Measurements from ENCODE around the gene ENTHD1.
"Not testable (repeated sequence)": the region's sequence is repeated elsewhere in the genome, so short reads cannot be mapped to it uniquely, and the experiment has no call there.

ENTHD1 gene

DNA sequence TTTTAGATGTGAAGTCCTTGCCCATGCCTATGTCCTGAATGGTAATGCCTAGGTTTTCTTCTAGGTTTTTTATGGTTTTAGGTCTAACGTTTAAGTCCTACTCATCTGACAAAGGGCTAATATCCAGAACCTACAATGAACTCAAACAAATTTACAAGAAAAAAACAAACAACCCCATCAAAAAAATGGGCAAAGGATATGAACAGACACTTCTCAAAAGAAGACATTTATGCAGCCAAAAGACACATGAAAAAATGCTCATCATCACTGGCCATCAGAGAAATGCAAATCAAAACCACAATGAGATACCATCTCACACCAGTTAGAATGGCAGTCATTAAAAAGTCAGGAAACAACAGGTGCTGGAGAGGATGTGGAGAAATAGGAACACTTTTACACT is 47.0 kb downstream of the ENTHD1 start:
- DNase-seq (ENCODE audit: low spot score), result not testable (repeated sequence)

DNA sequence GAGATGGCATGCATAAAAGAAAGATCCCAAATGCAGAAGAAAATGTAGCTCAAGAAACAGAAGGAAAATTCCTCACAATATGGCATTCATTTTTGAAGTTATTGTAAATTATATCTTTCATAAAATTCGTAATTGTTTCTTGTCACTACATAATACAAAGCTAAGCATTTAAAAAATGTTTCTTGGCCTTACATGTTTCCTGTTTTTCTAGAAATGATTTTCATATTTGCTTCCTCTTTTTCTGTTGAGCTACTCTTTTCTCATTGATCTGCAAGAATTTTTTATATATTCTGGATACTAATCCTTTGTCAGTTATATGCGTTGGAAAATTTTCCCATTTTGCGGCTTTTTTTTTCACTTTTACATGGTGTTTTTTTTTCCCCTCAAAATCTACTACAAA is 48.0 kb downstream of the ENTHD1 start:
- no peak for DNase-seq (ENCODE audit: low spot score)

DNA sequence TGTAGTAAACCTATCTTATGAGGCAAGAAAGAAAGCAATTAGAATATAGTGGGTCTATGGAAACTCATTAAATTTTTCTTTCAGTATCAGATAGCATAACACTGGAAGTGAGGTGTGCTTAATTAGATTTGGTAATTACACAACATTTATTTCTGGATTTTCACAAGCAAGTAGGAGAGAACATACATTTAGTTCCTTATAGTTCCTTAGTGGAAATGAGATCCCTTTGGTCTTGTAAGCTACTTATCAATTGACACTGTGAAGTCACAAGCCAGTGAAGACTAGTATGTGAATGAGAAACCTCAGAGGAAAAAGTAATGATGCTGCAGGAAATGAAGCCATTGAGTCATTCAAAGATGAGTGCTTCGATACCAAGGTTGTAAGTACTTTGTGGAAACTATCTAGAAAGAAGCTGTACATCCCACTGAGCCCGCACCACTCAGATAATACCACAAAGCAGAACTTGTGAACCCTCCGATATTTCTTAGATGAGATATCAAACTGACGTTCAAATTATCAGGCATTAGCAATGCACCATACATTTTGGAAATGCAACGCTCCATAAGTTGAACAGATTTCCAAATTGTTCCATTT is 53.5 kb downstream of the ENTHD1 start:
- no peak for DNase-seq (ENCODE audit: low spot score)

DNA sequence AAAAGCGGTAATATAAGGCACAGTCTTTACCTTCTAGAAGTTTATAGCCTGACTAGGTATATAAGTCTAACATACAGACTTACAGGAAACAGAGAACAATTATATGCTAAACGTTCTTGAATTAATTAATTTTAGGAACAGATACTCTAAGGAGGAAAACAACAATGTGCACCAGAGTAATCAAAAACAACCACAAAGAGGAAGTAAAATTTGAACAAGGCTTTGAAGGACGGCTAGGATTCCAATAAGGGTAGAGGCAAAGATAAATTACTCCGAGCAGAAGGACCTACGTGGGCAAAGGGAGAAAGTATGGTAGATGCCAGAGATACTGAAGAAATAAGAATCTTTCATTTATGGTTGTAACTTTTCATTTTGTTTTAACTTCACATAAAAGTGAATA is 54.4 kb downstream of the ENTHD1 start:
- DNase-seq (ENCODE audit: low spot score), result no peak

DNA sequence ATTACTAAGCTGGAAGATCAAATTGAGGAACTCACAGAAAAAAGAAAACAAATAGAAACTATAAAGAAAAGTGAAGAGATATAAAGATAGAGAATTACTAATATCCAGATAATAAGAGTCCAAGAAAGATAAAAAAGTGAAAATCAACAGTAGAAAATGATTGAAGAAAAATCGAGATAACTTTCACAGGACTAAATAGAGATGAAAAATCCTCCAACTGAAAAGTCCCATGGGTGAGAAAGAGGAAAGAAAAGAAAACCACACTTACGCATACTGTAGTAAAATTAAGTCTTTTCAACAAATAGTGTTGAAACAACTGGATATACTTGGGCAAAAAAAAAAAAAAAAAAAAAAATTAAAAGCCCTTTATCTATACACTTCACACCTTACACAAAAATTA is 60.0 kb downstream of the ENTHD1 start:
- no peak for DNase-seq (ENCODE audit: low spot score)

DNA sequence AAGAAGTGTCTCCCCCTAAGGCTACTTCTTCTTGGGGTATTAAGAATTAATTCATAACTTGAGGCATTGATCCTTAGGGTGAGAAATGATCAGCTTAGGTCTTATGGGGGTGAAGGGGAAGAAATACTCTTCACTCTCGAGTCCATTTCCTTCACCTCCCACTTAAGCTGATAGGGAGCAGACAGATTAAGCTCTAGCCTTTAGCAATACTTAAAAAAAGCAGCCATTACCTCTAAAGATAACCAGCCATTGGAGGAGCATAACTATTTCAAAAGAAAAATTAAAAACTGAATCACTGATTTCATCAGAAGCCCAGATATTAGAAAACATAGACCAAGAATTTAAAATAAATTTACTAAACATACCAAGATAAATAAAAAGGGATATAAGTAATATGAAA is 60.5 kb downstream of the ENTHD1 start:
- no peak for DNase-seq (ENCODE audit: low spot score)

DNA sequence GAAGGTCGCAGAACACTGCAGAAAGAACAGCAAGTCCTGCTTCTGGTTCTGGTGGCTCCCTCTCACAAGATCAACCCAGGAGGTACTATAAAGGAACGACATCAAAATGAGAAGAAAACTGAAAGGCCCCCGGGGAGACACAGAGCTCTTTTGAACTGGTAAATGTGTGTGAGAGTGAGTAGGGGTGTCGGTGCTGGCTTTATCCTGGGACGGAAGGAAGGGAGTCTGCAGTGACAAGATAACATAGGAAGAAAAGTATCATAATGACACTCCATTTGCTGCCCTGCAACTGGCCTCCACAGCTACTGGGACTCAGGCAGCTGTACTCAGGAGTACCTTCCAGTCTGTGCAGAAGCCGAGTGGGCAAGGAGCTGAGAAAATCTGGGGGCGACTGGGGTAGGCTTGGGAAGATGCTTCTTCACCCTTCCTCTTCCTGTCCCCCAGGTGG is 60.9 kb downstream of the ENTHD1 start:
- DNase-seq (ENCODE audit: low spot score), result no peak

DNA sequence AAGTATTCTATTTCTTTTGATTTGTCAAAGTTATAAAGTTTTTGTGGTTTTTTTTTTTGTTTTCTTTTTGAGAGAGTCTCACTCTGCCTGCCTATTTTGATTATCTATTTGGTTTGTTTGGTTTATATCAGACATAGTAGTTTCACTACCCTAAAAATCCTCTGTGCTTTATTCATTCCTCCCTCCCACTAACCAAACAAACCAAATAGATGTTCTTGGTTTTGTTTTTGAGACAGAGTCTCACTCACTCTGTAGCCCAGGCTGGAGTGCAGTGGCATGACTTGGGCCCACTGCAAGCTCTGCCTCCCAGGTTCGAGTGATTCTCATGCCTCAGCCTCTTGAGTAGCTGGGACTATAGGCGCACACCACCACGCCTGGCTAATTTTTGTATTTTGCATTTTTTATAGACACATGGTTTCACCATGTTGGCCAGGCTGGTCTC is 67.9 kb downstream of the ENTHD1 start:
- no peak for DNase-seq (ENCODE audit: low spot score)

DNA sequence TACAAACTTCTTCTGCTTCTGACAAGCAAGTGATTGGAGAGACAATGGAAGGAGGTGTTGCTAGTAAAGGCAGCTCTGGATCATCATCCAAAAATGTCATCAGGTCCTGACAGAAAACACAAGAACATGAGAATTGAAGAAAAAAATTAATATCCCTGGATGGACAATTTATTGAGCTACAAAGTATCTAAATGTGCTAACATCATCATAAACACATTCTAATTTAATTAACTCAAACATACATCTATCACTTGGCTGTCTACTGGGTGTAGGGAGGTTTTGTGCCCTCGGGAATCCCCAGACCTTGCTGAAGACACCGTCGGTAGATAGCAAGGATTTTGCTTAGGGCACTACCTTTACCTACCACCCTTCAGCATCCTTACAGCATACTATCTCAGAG is 72.6 kb downstream of the ENTHD1 start:
- no peak for DNase-seq (ENCODE audit: low spot score)

DNA sequence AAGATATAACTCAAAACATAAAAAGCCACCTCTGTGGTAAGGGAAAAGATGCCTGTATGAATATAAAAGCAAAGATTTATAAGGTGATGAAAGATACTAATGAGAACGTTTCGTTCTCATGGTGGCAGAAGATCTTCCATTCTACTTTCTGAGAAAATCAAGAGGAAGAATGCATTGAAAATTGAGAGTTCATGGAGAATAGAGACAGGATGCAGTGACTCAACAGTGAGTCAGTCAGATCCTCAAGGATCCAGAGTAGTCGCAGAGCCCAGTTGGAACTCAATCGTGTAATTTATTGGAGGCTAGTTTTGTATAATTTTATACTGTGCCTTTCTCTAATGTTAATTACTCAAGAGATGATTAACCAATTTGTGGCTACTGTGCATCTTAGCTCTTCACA is 73.3 kb downstream of the ENTHD1 start:
- DNase-seq (ENCODE audit: low spot score), result no peak

DNA sequence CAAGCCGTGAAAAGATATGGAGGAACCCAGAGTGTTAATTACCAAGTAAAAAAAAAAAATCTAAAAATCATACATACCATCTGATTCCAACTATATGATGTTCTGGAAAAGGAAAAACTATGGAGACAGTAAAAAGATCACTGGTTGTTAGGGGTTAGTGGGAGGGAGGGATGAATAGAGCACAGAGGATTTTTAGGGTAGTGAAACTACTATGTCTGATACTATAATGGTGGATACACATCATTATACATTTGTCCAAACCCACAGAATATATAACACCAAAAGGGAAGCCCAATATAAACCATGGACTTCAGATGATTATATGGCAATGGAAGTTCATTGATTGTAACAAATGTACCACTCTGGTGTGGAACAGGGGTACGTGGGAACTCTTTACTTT is 74.1 kb downstream of the ENTHD1 start:
- DNase-seq (ENCODE audit: low spot score), result no peak

DNA sequence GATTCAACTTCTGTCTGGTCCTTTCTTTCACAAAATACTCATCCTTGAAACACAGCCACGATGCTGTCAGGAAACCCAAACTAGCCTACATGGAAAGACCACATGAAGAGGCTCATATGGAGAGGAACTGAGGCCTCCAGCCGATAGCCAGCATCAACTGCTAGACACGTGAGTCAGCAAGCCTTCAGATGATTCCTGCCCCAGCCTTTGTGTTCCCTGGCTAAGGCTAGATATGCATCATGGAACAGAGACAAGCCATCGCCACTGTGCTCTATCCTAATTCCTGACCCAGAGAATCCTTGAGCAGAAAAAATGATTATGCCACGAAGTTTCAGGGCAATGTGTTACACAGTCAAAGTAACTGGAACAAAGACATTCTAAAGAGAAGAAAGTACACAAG is 75.5 kb downstream of the ENTHD1 start:
- DNase-seq (ENCODE audit: low spot score), result no peak

DNA sequence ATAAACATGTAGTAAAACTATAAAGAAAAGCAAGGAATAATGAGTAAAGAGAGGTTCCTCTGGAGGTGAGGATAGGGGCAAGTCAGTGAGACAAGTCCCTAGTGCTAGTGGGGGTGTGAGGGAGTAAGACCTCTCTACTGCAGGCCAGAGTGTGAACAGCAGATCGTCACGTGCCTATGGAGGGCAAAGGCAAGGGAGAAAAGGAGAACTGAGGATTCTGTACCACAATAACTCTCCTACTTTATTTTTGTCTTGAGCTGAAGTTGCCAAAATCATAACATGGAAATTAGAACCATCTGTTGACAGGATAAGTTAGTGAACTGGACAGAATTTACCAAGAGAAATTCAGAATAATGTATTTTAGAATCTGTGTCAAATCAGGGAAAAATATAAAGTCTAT is 77.6 kb downstream of the ENTHD1 start:
- no peak for DNase-seq (ENCODE audit: low spot score)

DNA sequence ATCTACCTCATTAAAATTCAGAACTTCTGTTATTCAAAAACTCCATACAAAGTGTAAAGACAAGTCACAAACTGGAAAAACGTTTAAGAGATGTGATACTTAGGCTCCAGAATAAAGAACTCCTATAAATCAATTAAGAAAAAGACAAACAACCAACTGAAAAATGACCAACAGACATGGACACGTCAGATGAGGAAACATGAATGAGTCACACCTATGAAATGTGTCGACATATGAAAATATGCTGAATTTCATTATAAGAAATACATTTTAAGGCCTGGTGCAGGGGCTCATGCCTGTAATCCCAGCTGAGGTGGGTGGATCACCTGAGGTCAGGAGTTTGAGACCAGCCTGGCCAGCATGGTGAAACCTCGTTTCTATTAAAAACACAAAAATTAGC is 78.7 kb downstream of the ENTHD1 start:
- no peak for DNase-seq (ENCODE audit: low spot score)

DNA sequence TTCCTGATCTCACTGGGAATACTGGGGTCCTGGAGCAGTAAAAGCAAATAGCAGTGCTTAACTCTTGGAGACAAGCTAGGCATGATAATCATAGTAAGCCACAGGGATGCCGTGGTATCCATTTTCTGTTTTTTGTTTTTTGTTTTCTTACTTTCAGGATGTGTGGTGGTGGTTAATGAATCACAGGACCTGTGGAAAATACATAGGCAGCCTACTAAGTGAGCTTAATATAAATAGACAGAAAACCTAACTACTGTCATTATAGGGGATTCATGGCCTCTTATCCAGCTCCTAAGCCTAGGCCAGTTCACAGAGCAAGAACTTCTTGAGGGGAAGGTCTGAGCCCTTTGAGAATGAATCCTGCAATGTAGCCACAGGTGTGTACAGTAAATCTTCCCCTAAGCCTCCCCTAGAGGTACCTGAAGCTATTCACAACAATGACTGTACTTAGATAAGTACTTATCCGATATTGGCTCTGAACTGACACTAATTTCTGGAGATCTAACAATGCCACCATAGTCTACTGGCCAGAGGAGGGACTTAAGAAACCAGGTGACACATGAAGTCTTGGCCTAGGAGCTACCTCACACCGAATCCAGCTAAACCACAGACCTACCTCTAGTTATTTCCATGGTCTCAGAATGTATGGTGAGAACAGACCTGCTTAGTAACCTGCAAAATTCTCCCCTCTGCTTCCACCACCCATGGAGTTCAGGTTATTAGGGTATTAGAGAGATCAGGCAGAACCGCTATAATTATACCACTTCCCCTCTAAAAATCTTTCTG is 83.6 kb downstream of the ENTHD1 start:
- DNase-seq (ENCODE audit: low spot score), result no peak

DNA sequence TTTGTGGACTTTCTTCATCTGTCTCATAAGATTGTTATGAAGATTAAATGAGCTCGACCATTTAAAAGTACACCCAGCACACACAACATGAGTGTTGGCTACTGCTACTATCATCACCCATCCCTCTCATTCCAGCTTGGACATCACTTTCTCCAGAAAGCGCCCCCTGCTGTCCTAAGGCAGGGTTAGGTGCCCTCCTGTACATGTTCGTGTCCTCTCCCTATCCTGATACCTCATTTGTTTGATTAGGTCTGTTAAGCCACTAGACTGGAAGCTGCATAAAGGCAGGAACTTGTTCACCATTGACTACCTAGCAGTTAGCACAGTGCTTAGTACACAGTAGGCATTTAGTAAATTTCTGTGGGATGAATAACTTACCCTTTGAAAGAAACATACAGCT is 85.5 kb downstream of the ENTHD1 start:
- no peak for DNase-seq (ENCODE audit: low spot score)

DNA sequence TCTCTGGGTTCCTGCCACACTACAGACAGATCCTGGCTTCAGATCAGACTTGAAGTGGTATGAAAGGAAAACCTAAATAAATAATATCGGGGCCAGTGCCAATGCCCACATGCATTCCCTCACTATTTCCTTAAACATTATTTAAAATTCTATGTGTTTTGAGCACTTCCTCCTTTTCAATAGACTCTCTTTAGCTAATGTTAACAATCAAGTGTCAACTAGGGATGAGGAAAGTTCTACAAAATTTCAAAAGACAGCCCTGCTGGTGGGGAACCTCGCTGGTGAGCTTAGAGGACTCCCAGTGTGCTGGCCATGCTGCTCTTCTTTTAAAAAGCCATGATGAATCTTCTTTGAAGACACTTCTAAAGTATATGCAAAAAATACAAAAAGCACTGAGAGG is 87.5 kb downstream of the ENTHD1 start:
- no peak for DNase-seq (ENCODE audit: low spot score)

DNA sequence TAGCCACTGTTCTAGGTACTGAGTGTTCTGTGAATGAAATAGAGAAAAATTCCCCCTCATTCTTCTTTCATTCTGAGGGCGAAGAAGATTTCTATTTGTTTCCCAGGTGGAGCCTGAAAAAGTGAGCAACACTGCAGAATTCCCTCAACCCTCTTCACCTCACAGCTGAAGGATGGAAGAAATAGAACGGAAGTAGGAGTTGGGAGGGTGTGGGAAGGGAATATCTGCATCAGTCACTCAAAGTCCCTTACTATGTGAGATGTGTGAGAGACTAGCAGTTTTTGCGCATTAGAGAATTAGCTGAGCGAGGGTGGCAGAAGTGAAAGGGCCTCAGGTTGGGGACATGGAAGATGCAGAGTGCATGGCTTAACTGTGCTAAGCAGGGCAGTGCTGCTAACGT is 88.4 kb downstream of the ENTHD1 start:
- DNase-seq (ENCODE audit: low spot score), result no peak

DNA sequence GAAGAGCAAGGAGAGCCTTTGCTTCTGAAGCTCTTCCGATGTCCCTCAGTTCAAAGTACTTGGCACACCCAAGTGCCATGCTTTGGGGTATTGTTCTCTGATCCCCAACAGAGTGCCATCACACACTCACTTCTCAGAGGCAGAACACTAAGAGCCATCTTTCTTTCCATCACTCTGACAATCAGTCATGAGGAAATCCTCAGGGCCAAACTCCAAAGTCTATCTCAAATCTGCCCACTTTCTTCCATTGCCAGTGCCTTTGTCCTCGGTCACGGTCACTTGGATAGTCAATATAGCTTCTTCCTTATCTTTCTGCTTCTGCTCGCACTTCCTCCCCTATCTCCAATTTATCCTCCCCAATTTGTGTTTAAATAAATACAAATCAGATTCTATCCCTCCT is 90.9 kb downstream of the ENTHD1 start:
- no peak for DNase-seq (ENCODE audit: low spot score)

DNA sequence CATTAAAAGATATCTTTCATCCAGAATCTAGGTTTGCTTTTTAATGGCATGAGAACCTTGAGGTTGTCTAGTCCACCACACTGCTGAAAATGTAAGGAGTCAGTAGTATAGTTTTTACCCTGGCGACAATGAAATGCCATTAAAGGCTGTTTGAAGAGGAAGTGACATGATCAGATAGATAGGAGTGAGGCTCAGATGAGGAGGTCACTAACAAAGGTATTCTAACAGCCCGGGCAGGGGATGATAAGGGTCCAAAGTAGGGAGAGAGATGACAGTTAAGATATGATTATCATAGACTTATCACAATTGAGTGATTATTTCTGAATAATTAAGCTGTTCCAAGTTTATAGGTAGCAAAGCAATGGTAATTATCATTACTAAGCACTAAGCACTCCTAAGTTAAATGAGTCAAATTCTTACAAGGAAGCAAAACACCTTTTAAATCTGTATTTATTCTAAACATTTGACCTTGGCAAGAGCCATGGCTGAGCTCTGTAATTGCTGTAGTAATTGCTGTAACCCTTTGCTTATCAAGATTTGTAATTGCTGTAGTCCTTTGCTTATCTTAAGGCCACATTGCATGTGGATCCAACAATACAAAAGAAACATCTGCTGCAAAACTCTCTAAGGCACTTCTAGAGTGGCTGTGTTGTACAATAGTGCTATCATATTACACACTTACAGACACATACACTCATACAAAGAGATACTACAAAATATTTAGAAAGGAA is 92.6 kb downstream of the ENTHD1 start:
- DNase-seq (ENCODE audit: low spot score), result no peak

DNA sequence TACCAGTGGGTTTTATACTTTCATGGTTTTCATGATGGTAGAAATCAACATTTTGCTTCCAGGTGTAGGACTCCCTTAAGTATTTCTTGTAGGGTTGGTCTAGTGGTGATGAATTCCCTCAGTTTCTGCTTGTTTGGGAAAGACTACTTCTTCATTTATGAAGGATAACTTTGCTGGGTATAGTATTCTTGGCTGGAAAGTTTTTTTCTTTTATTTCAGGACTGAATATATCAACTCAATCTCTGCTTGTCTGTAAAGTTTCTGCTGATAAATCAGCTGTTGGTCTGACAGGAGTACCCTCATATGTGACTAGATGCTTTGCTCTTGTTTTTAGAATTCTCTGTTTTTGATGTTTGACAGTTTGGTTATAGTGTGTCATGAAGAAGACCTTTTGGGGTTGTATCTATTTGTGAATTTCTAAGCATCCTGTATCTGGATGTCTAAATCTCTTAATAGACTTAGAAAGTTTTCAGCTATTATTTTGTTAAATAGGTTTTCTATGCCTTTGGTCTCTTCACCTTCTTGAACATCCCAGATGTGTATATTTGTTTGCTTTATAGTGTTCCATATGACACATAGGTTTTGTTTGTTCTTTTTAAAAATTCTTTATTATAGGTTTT is 95.9 kb downstream of the ENTHD1 start:
- no peak for DNase-seq (ENCODE audit: low spot score)

DNA sequence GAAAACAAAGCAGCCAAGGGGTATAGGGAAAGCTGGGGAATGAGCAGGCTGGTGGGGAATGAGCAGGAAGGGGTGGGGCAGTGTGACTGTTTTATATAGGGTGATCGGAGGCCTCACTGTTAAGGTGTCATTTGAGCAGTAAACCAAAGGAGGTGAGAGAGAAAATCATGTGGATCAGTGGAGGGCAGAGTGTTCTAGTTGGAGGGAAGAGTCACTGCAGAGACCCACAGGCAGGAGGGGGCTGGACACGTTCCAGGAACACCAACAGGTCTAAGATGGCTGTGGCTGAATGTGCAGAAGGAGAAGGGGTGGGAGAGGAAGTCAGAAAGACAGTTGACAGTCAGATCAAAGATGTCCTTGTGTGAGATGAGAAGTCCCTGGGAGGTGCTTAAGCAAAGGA is 103.8 kb downstream of the ENTHD1 start:
- no peak for DNase-seq (ENCODE audit: low spot score)

DNA sequence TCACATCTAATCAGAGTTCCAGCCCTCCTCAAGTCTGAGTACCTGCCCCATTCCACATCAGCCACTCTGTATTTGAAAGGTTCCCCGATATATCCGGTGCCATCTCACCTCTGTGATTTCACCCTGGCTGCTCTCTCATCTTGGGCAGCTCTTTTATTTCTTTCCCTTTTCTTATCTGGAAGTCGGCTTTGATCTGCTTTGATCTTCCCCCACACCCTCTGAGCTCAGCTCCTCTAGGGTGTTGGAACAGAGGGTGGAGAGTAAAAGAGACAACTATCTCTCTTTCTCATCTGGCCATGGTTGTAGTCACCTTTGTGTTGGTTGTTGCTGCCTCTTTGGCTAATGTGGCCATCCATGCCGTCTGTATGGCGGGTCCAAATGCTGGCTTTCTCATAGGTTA is 108.3 kb downstream of the ENTHD1 start:
- no peak for DNase-seq (ENCODE audit: low spot score)

Data from left forelimb (tissue), 1 donor.